GM12873 (cell line): ENCODE results near the gene SETD1A.

Experiments
- CTCF ChIP-seq: IDR thresholded peaks from 2 replicates; pipeline ENCODE4 v1.5.1; 2012; ENCODE audit warnings: low read depth, mild to moderate bottlenecking, moderate library complexity, low read length, control low read depth; ENCODE audit not compliant: insufficient read depth; ENCODE audit errors: missing control alignments

SETD1A gene

GRCh38 chr16:30951750-30952149 is 5.8 kb upstream of the SETD1A start:
- TF ChIP-seq CTCF = no peak

- TF ChIP-seq CTCF = no peak
Measured at GRCh38 chr16:30953111-30953510, 4.4 kb upstream of the SETD1A start.

GRCh38 chr16:30953511-30954124 is 3.9 kb upstream of the SETD1A start:
- peak; percentile 82 for TF ChIP-seq CTCF

- TF ChIP-seq CTCF = no peak
Measured at GRCh38 chr16:30954993-30955392, 2.6 kb upstream of the SETD1A start.

- TF ChIP-seq CTCF = peak; percentile 34
Measured at GRCh38 chr16:30956601-30957455, 726 bp upstream of the SETD1A start.

GRCh38 chr16:30958175-30959079 is 873 bp downstream of the SETD1A start:
- TF ChIP-seq CTCF = no peak

- no peak for TF ChIP-seq CTCF
Measured at GRCh38 chr16:30961384-30961783, 3.8 kb downstream of the SETD1A start.
